Activated effector memory CD4-positive, alpha-beta T cell treated with anti-CD3 and anti-CD28 coated beads, Interleukin-2, amount 50 U/mL, for 16 hours (primary cell): ENCODE measurements around the gene LASP1.
"Not testable (repeated sequence)": the region's sequence is repeated elsewhere in the genome, so short reads cannot be mapped to it uniquely, and the experiment has no call there.

Experiments
- DNase-seq: peaks from one replicate; pipeline ENCODE4 v3.0.0-alpha.2; 2020

The LASP1 gene

GRCh38 chr17:38911081-38911730, 41.3 kb downstream of the LASP1 start:
- peak; percentile 56 for DNase-seq

- not testable (repeated sequence) for DNase-seq
Measured at GRCh38 chr17:38911731-38912081, 41.8 kb downstream of the LASP1 start.

DNA sequence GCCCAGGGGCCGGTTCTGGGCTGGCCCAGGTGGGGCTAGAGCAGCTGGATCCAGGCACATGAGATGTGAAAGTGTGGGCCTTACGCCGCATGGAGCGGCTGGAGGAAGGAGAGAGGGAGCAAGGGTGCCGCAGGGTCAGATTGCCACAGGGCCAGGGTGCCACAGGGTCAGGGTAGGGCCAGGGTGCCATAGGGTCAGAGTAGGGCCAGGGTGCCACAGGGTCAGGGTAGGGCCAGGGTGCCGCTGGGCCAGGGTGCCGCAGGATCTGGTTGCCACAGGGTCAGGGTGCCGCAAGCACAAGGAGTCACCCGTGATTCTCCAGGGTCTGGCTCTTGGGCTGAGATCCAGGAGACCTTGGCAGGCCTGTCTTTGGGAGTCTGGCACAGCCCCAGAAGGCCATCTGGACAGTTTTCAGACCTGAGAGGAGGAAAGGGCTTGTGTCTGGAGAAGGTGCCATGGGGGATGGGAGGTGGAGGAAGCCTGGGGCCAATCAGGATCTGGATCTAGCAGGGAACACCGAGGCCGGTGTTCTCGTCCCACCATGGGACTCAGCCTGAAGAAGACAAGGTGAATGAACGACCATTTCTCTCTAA, 42.5 kb downstream of the LASP1 start:
- DNase-seq, result peak; percentile 61

DNA sequence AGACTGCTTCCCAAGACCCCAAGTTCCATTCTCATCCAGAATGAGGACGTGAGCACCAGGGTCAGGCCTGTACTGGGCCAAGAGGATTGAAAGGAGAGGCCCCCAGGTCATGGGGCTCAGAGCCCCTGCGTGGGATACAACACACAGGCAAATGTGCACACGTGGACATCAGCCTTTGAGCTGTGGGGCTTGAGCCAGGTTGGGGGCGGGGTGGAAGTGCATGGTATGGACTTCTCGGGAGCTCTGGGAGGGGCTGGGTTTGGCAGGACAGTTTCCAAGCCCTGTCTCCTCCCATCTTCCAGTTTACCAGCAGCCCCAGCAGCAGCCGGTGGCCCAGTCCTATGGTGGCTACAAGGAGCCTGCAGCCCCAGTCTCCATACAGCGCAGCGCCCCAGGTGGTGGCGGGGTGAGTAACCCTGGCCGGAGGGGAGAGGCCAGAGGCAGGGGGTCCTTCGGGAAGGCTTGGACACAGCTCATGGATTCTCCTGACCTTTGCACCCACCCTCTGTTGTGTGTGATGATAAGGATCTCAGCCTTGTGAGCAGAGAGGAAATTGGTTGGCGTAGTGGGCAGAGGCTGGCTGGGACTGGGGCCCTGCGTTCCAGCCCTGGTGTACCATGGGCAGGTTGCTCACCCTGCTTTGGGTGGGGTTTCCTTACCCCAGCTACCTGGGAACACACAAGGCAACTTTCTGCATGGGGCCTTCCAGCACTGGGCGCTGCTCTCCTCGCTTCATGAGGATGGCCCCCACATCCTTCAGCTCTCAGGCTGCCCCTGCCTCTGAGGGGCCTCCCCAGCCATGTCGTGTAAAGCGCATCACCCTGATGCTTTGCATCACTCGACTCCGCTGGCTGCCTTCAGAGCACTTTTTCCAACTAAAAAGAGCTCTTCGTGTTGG, 45.1 kb downstream of the LASP1 start:
- peak; percentile 58 for DNase-seq

- DNase-seq, result peak; percentile 41
Measured at GRCh38 chr17:38915639-38915995, 45.8 kb downstream of the LASP1 start.

GRCh38 chr17:38916771-38917170, 46.9 kb downstream of the LASP1 start:
- peak; percentile 12 for DNase-seq

- no peak for DNase-seq
Measured at GRCh38 chr17:38917259-38917658, 47.4 kb downstream of the LASP1 start.

GRCh38 chr17:38918129-38918913, 48.5 kb downstream of the LASP1 start:
- DNase-seq, result peak; percentile 44

- no peak for DNase-seq
Measured at GRCh38 chr17:38918916-38919315, 49.1 kb downstream of the LASP1 start.

- DNase-seq, result peak; percentile 49
Measured at GRCh38 chr17:38919316-38920078, 49.6 kb downstream of the LASP1 start.

DNA sequence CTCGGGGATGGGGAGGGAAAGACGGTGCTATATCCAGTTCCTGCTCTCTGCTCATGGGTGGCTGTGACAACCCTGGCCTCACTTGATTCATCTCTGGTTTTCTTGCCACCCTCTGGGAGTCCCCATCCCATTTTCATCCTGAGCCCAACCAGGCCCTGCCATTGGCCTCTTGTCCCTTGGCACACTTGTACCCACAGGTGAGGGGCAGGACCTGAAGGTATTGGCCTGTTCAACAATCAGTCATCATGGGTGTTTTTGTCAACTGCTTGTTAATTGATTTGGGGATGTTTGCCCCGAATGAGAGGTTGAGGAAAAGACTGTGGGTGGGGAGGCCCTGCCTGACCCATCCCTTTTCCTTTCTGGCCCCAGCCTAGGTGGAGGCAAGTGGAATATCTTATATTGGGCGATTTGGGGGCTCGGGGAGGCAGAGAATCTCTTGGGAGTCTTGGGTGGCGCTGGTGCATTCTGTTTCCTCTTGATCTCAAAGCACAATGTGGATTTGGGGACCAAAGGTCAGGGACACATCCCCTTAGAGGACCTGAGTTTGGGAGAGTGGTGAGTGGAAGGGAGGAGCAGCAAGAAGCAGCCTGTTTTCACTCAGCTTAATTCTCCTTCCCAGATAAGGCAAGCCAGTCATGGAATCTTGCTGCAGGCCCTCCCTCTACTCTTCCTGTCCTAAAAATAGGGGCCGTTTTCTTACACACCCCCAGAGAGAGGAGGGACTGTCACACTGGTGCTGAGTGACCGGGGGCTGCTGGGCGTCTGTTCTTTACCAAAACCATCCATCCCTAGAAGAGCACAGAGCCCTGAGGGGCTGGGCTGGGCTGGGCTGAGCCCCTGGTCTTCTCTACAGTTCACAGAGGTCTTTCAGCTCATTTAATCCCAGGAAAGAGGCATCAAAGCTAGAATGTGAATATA, 50.8 kb downstream of the LASP1 start:
- DNase-seq, result no peak

GRCh38 chr17:38921756-38922411, 52.0 kb downstream of the LASP1 start:
- DNase-seq, result no peak

DNA sequence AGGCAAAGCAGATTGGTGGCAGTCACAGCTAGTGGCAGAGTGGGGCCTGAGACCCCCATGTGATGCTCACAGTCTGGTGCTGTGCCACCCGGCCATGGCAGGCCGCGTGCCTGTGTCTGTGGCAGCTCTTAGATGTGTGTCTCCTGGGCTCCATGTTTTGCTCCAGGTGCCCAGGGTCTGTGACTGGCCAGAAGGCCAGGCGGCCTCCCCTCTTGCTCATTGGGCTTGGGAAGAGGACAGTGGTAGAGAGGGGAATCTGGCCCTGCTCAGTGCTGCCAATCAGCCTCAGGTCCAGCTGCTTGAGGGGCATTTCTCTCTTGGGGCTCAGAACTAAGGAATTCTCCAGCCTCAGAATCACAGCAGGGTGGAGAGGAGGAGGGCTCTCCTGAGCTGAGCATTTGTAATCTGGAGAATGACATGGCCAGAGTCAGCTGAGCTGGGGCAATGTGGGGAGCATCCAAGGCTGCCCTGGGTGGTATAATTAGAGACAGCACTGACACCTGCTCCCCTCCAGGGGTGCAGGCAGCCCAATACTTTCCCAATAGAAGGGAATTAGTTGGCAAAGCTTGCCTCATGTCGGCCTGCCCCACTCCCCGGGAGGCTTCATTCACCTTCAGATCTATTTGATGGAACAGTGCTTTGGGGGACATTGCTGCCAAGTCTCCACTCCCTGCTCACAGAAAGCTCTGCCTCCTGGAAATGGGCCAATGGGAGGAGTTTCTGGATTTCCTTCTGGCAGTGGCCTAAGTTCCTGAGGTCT, 52.9 kb downstream of the LASP1 start:
- DNase-seq, result no peak

GRCh38 chr17:38925263-38925995, 55.6 kb downstream of the LASP1 start, which contains the start of gene LASP1NB:
TSS of gene LASP1NB (plus strand) at chr17:38925614.
- no peak for DNase-seq

- DNase-seq, result no peak
Measured at GRCh38 chr17:38926293-38927070, 56.6 kb downstream of the LASP1 start.

- DNase-seq, result not testable (repeated sequence)
Measured at GRCh38 chr17:38930782-38931181, 60.9 kb downstream of the LASP1 start.

- not testable (repeated sequence) for DNase-seq
Measured at GRCh38 chr17:38933962-38934361, 64.1 kb downstream of the LASP1 start.

DNA sequence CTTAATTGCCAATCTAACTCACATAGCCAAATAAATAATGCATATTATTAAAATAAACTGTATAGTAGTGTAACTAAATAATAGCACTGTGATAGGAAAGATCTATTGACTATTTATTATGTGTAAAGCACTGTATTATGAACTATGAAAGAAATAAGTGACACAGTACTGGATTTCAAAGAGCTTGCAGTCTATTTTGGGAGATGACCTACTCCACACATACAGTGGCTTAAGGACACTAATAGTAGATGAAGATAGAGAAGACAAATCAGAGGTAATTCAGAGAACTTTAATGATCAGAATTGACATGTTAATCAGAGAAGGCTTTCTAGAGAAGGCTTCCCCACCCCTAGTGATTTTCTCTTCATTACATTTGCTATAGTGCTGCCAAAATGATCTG, 70.1 kb downstream of the LASP1 start:
- no peak for DNase-seq
